Breast epithelium (tissue), 4 donors: Measurements from ENCODE around the gene PDZD2. TPM values are rescaled to one million over a fixed set of nuclear protein-coding genes. Genes with fewer than 3 reads are reported as not detected.
A peak's percentile ranks its signal among the peaks of the same experiment; 100 is the strongest.

ENCODE experiments used
- DNase-seq, 2 donors: peaks; one replicate each; pipeline ENCODE4 v3.0.0-alpha.2; 2019; ENCODE audit warnings: low spot score in 2 of 2
- H3K27ac ChIP-seq, 2 donors: fragments of 200-600 bp; sonication (generic) in 1 of 2; one replicate each; pipeline ENCODE4 v1.5.1; 2016 to 2019; ENCODE audit warnings: mild to moderate bottlenecking in 1 of 2
- H3K27me3 ChIP-seq, 2 donors: fragments of 200-600 bp; sonication (generic) in 1 of 2; one replicate each; pipeline versions ENCODE4 v1.5.1 to v1.6.0; 2017 to 2019; ENCODE audit warnings: control low read depth in 1 of 2, mild to moderate bottlenecking in 1 of 2
- H3K36me3 ChIP-seq: fragments of 200-600 bp; one replicate; pipeline ENCODE4 v1.5.1; 2019
- H3K4me1 ChIP-seq, 2 donors: fragments of 200-600 bp; sonication (generic); one replicate each; pipeline ENCODE4 v1.5.1; 2016 to 2019; ENCODE audit warnings: control low read depth in 1 of 2
- H3K4me3 ChIP-seq, 3 donors: fragments of 200-600 bp; sonication (generic); 1 replicate in 2 of 3; 2 replicates in 1 of 3; pipeline ENCODE4 v1.5.1; 2016 to 2019; ENCODE audit warnings: mild to moderate bottlenecking in 3 of 3, moderate library complexity in 2 of 3
- H3K9me3 ChIP-seq, 2 donors: fragments of 200-600 bp; sonication (generic) in 1 of 2; one replicate each; pipeline ENCODE4 v1.5.1; 2016 to 2019; ENCODE audit warnings: control low read depth in 1 of 2
- POLR2A ChIP-seq: fragments of 450-650 bp; IDR thresholded peaks from one replicate; pipeline ENCODE4 v1.6.1; 2016; ENCODE audit warnings: antibody characterized with exemption, mild to moderate bottlenecking, moderate library complexity
- POLR2AphosphoS5 ChIP-seq, 3 donors: sonication (generic); formaldehyde crosslinking; IDR thresholded peaks; one replicate each; pipeline ENCODE4 v1.6.1; 2017; ENCODE audit warnings: antibody characterized with exemption in 3 of 3
- intact Hi-C: fragments of 100-400 bp; cut with DNase I; formaldehyde crosslinking; loops from one replicate; pipeline ENCODE4 v1.15.1; 2023; ENCODE audit warnings: low total_unique reads
- total RNA-seq, 3 donors: library from RNA; depleted of rRNA; stranded (reverse); fragments of >200 nt; gene quantifications; one replicate each; pipeline ENCODE4 v1.1.0, GENCODE V29; 2016
- TF ChIP-seq, protein P1 (sequence below), 3 donors: fragments of 450-650 bp; IDR thresholded peaks; one replicate each; pipeline ENCODE4 v1.5.1; 2016 to 2017; ENCODE audit warnings: antibody characterized with exemption in 3 of 3, mild to moderate bottlenecking in 3 of 3, moderate library complexity in 3 of 3

Gene PDZD2
- total RNA-seq, 3 donors from 2014 or later: 16.8 to 23.3 (median 17.7) TPM

GRCh38 chr5:31819926-31820516 lies 181.1 kb downstream of the PDZD2 start:
- no peaks in the 10 kb centered on the region for H3K4me1 ChIP-seq
- no peak overlapping the region for H3K4me3 ChIP-seq
- intact Hi-C loops: no loop called here
- H3K36me3 ChIP-seq: no peaks in the 10 kb centered on the region
- H3K27me3 ChIP-seq: no peaks in the 10 kb centered on the region
- H3K27ac ChIP-seq: no peak overlapping the region
- TF ChIP-seq POLR2A (no peak), POLR2AphosphoS5 (IDR thresholded peaks at IDR 0.05) (no peak)
- TF ChIP-seq, protein P1, sequence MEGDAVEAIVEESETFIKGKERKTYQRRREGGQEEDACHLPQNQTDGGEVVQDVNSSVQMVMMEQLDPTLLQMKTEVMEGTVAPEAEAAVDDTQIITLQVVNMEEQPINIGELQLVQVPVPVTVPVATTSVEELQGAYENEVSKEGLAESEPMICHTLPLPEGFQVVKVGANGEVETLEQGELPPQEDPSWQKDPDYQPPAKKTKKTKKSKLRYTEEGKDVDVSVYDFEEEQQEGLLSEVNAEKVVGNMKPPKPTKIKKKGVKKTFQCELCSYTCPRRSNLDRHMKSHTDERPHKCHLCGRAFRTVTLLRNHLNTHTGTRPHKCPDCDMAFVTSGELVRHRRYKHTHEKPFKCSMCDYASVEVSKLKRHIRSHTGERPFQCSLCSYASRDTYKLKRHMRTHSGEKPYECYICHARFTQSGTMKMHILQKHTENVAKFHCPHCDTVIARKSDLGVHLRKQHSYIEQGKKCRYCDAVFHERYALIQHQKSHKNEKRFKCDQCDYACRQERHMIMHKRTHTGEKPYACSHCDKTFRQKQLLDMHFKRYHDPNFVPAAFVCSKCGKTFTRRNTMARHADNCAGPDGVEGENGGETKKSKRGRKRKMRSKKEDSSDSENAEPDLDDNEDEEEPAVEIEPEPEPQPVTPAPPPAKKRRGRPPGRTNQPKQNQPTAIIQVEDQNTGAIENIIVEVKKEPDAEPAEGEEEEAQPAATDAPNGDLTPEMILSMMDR (IDR thresholded peaks at IDR 0.05): no peak
- no peaks in the 10 kb centered on the region for H3K9me3 ChIP-seq
- no peak for DNase-seq

- TF ChIP-seq, protein P1 (IDR thresholded peaks at IDR 0.05): no peak
- H3K27me3 ChIP-seq: no peaks in the 10 kb centered on the region
- no peaks in the 10 kb centered on the region for H3K4me1 ChIP-seq
- no peak overlapping the region for H3K4me3 ChIP-seq
- intact Hi-C loops: no loop called here
- no peak for DNase-seq
- H3K9me3 ChIP-seq: peaks cover 3 to 4% of the 10 kb centered on the region in 2 donors
- no peak overlapping the region for H3K27ac ChIP-seq
- no peaks in the 10 kb centered on the region for H3K36me3 ChIP-seq
Observed at GRCh38 chr5:31823472-31823871, 184.5 kb downstream of the PDZD2 start.

DNA sequence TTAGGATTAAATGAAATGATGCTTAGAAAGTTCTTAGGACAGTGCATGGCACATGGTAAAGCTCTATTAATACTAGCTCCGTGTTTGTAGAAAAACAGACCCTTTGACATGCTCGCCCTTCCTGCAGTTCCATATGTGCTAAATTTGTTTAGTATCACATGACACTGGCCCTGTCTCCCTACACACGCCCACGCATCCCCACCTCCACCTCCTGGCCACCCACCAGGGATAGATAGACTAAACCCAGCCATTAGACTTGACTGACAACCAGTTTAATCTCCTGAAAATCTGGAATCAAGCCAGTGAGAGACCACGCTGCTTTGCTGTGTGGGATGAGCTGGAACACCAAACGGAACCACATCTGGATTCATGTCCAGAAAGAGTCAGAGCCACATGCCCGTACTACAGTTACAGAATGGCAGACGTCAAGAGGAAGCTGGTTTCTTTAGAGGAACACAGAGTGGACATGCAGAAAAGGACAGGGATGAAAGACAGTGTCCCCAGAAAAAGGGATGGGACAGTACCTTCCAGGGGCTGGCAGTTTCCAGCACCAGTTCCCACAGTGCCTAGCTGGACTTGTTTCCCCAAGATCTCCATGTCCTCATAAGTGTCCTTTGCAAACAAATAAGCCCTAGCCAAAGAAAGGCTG lies 186.1 kb downstream of the PDZD2 start:
- DNase-seq: no peak
- intact Hi-C loops: loop anchor here (5.0 kb wide), 1 partner anchor 592 kb away; no protein-coding TSS in a partner anchor
- H3K9me3 ChIP-seq: peaks cover 5 to 10% of the 10 kb centered on the region in 2 donors
- H3K36me3 ChIP-seq: no peaks in the 10 kb centered on the region
- no peak overlapping the region for H3K4me3 ChIP-seq
- no peaks in the 10 kb centered on the region for H3K27me3 ChIP-seq
- no peak overlapping the region for H3K27ac ChIP-seq
- no peak for TF ChIP-seq POLR2AphosphoS5 (IDR thresholded peaks at IDR 0.05)
- no peak for TF ChIP-seq POLR2A
- TF ChIP-seq, protein P1 (IDR thresholded peaks at IDR 0.05): no peak
- no peaks in the 10 kb centered on the region for H3K4me1 ChIP-seq

DNA sequence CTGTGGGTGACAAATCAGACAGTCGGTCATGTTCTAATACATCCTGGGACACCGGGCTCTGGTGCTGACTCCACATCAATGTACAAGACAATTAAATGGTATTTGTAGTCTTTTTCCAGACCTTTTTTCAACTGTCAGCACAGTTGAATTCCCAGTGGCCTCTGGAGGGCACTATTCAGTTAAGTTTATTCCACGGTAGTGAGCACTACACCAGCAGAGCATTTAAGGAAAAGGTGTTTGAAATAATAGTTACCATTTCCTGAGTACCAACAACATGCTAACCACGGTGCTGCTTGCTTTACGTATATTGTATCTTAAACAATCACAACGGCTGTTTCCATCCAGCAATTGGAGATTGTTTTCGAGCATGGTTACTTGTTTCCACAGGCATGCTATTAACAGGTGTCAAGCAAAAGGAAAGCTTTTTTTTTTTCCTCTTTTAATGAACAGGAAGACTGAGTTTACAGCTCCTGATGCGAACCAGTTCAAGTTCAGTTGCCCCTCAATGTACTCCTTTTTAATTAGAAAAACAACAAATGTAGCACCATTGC lies 186.7 kb downstream of the PDZD2 start:
- no peak overlapping the region for H3K4me3 ChIP-seq
- TF ChIP-seq POLR2A: no peak
- TF ChIP-seq, protein P1 (IDR thresholded peaks at IDR 0.05): peak in 2 of 3 donors; percentile 63 to 65
- no peaks in the 10 kb centered on the region for H3K36me3 ChIP-seq
- peak in 1 of 2 donors; percentile 34 for DNase-seq
- H3K27ac ChIP-seq: no peak overlapping the region
- H3K27me3 ChIP-seq: no peaks in the 10 kb centered on the region
- no peaks in the 10 kb centered on the region for H3K4me1 ChIP-seq
- H3K9me3 ChIP-seq: peaks cover 5 to 10% of the 10 kb centered on the region in 2 donors
- intact Hi-C loops: loop anchor here (5.0 kb wide), 1 partner anchor 592 kb away; no protein-coding TSS in a partner anchor

DNA sequence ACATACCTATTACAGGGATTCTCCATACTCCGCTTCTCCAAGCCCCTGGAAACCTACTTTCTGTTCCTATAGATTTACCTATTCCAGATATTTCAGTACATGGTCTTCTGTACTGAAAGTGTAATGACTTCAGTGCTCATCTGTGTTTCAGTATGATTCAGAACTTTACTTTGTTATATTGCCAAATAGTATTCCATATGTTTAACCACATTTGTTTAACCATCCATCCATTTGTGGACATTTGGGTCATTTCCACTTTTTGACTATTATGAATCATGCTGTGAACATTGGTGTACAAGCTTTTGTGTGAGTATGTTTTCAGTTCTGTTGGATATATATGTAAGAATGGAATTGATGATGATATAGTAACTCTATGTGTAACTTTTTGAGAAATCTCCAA lies 188.9 kb downstream of the PDZD2 start:
- Histone ChIP-seq H3K27ac (no peak overlapping the region), H3K27me3 (no peaks in the 10 kb centered on the region), H3K36me3 (no peaks in the 10 kb centered on the region), H3K9me3 (peaks cover 5 to 10% of the 10 kb centered on the region in 2 donors), H3K4me1 (no peaks in the 10 kb centered on the region), H3K4me3 (no peak overlapping the region)
- DNase-seq: no peak
- intact Hi-C loops: loop anchor here (5.0 kb wide), 1 partner anchor 589 kb away; no protein-coding TSS in a partner anchor
- TF ChIP-seq POLR2AphosphoS5 (IDR thresholded peaks at IDR 0.05) (no peak), POLR2A (no peak)
- TF ChIP-seq, protein P1 (IDR thresholded peaks at IDR 0.05): no peak
